Measurements from ENCODE around the gene RNF126.

RNF126 gene

GRCh38 chr19:653425-653824 is 9.6 kb downstream of the RNF126 start:
- H3K4me3 Mint-ChIP-seq: no peak overlapping the region
- peaks cover 7% of the 10 kb centered on the region for H3K36me3 Mint-ChIP-seq (ENCODE audit: low read depth)
- H3K4me1 Mint-ChIP-seq: peaks cover 20% of the 10 kb centered on the region
- H3K9me3 Mint-ChIP-seq: no peaks in the 10 kb centered on the region
- H3K27me3 Mint-ChIP-seq (ENCODE audit: low read depth): no peaks in the 10 kb centered on the region
- TF ChIP-seq CTCF (IDR thresholded peaks at IDR 0.05; ENCODE audit: unreplicated experiment in 3 of 3): no peak
- no peak overlapping the region for H3K27ac Mint-ChIP-seq

- no peak overlapping the region for H3K4me3 Mint-ChIP-seq
- H3K4me1 Mint-ChIP-seq: peaks cover 20% of the 10 kb centered on the region
- no peaks in the 10 kb centered on the region for H3K27me3 Mint-ChIP-seq (ENCODE audit: low read depth)
- H3K9me3 Mint-ChIP-seq: no peaks in the 10 kb centered on the region
- peaks cover 7% of the 10 kb centered on the region for H3K36me3 Mint-ChIP-seq (ENCODE audit: low read depth)
- no peak for TF ChIP-seq CTCF (IDR thresholded peaks at IDR 0.05; ENCODE audit: unreplicated experiment in 3 of 3)
- no peak overlapping the region for H3K27ac Mint-ChIP-seq
These were observed 10.3 kb downstream of the RNF126 start for GRCh38 chr19:652467-653389.

GRCh38 chr19:651991-652390 is 11.0 kb downstream of the RNF126 start:
- peaks cover 20% of the 10 kb centered on the region for H3K4me1 Mint-ChIP-seq
- no peak overlapping the region for H3K27ac Mint-ChIP-seq
- peaks cover 7% of the 10 kb centered on the region for H3K36me3 Mint-ChIP-seq (ENCODE audit: low read depth)
- H3K9me3 Mint-ChIP-seq: no peaks in the 10 kb centered on the region
- no peaks in the 10 kb centered on the region for H3K27me3 Mint-ChIP-seq (ENCODE audit: low read depth)
- no peak for TF ChIP-seq CTCF (IDR thresholded peaks at IDR 0.05; ENCODE audit: unreplicated experiment in 3 of 3)
- H3K4me3 Mint-ChIP-seq: no peak overlapping the region

GRCh38 chr19:651114-651818 is 11.7 kb downstream of the RNF126 start:
- Mint-ChIP-seq H3K9me3 (no peaks in the 10 kb centered on the region), H3K27me3 (ENCODE audit: low read depth) (no peaks in the 10 kb centered on the region), H3K27ac (no peak overlapping the region), H3K36me3 (ENCODE audit: low read depth) (peaks cover 8% of the 10 kb centered on the region), H3K4me3 (no peak overlapping the region), H3K4me1 (peaks cover 18% of the 10 kb centered on the region)
- no peak for TF ChIP-seq CTCF (IDR thresholded peaks at IDR 0.05; ENCODE audit: unreplicated experiment in 3 of 3)

GRCh38 chr19:650121-650520 is 12.9 kb downstream of the RNF126 start:
- no peak overlapping the region for H3K4me3 Mint-ChIP-seq
- H3K9me3 Mint-ChIP-seq: no peaks in the 10 kb centered on the region
- H3K4me1 Mint-ChIP-seq: peaks cover 6% of the 10 kb centered on the region

More at GRCh38 chr19:650121-650520, 12.9 kb downstream of the RNF126 start:
- Mint-ChIP-seq H3K27me3 (ENCODE audit: low read depth) (no peaks in the 10 kb centered on the region), H3K36me3 (ENCODE audit: low read depth) (peaks cover 11% of the 10 kb centered on the region), H3K27ac (no peak overlapping the region)
- TF ChIP-seq CTCF (IDR thresholded peaks at IDR 0.05; ENCODE audit: unreplicated experiment in 3 of 3): no peak

Measured in nephron (organoid).